ENCODE measurements around the gene ANK2.

ANK2 gene

GRCh38 chr4:113347245-113347644 lies 297.8 kb downstream of the ANK2 start:
- no peak for DNase-seq (ENCODE audit: low read depth)

GRCh38 chr4:113349430-113349829 lies 300.0 kb downstream of the ANK2 start:
- no peak for DNase-seq (ENCODE audit: low read depth)

GRCh38 chr4:113350576-113350975 lies 301.1 kb downstream of the ANK2 start:
- no peak for DNase-seq (ENCODE audit: low read depth)

- DNase-seq (ENCODE audit: low read depth), result peak; percentile 76
Measured at GRCh38 chr4:113355550-113356371, 306.3 kb downstream of the ANK2 start.

GRCh38 chr4:113356453-113356852 lies 307.0 kb downstream of the ANK2 start:
- no peak for DNase-seq (ENCODE audit: low read depth)

GRCh38 chr4:113358784-113359183 lies 309.3 kb downstream of the ANK2 start:
- no peak for DNase-seq (ENCODE audit: low read depth)

- DNase-seq (ENCODE audit: low read depth), result no peak
Measured at GRCh38 chr4:113365377-113365776, 315.9 kb downstream of the ANK2 start.

GRCh38 chr4:113368056-113368455 lies 318.6 kb downstream of the ANK2 start:
- peak; percentile 47 for DNase-seq (ENCODE audit: low read depth)

GRCh38 chr4:113371111-113371510 lies 321.7 kb downstream of the ANK2 start:
- no peak for DNase-seq (ENCODE audit: low read depth)

GRCh38 chr4:113375964-113376666 lies 326.7 kb downstream of the ANK2 start:
- no peak for DNase-seq (ENCODE audit: low read depth)

GRCh38 chr4:113378836-113379235 lies 329.4 kb downstream of the ANK2 start:
- no peak for DNase-seq (ENCODE audit: low read depth)

- DNase-seq (ENCODE audit: low read depth), result no peak
Measured at GRCh38 chr4:113382704-113383103, 333.3 kb downstream of the ANK2 start.

- DNase-seq (ENCODE audit: low read depth), result peak; percentile 82
Measured at GRCh38 chr4:113383111-113383785, 333.8 kb downstream of the ANK2 start.

GRCh38 chr4:113384600-113384999 lies 335.1 kb downstream of the ANK2 start:
- DNase-seq (ENCODE audit: low read depth), result no peak

GRCh38 chr4:113385281-113385899 lies 335.9 kb downstream of the ANK2 start:
- DNase-seq (ENCODE audit: low read depth), result no peak

GRCh38 chr4:113389160-113389559 lies 339.7 kb downstream of the ANK2 start:
- no peak for DNase-seq (ENCODE audit: low read depth)

- DNase-seq (ENCODE audit: low read depth), result no peak
Measured at GRCh38 chr4:113390850-113391249, 341.4 kb downstream of the ANK2 start.

- DNase-seq (ENCODE audit: low read depth), result no peak
Measured at GRCh38 chr4:113394108-113394729, 344.8 kb downstream of the ANK2 start.

- DNase-seq (ENCODE audit: low read depth), result peak; percentile 67
Measured at GRCh38 chr4:113394730-113395530, 345.5 kb downstream of the ANK2 start.

GRCh38 chr4:113397114-113397701 lies 347.8 kb downstream of the ANK2 start:
- DNase-seq (ENCODE audit: low read depth), result peak; percentile 48

All from GM04504 (cell line).